ENCODE results near the gene ST3GAL4.

- TF ChIP-seq CTCF (IDR thresholded peaks at IDR 0.05) (no peak), POLR2A (IDR thresholded peaks at IDR 0.05) (no peak), POLR2AphosphoS5 (IDR thresholded peaks at IDR 0.05) (peak; percentile 59 to 87 (median 84)), EP300 (IDR thresholded peaks at IDR 0.05) (peak in 1 of 4 donors; percentile 53)
These were observed 59.6 kb downstream of the ST3GAL4 start for GRCh38 chr11:126415128-126415527.

Data from sigmoid colon (tissue), 4 donors.